ENCODE results near the gene PPARG. TPM values are rescaled to one million over a fixed set of nuclear protein-coding genes. Genes with fewer than 3 reads are reported as not detected.

Gene PPARG
- total and polyA plus RNA-seq, 2 of the 13 experiments (the other 11 are each of a cell fraction or from before 2014, with no cell fraction given): 13.9 to 58.3 TPM

DNA sequence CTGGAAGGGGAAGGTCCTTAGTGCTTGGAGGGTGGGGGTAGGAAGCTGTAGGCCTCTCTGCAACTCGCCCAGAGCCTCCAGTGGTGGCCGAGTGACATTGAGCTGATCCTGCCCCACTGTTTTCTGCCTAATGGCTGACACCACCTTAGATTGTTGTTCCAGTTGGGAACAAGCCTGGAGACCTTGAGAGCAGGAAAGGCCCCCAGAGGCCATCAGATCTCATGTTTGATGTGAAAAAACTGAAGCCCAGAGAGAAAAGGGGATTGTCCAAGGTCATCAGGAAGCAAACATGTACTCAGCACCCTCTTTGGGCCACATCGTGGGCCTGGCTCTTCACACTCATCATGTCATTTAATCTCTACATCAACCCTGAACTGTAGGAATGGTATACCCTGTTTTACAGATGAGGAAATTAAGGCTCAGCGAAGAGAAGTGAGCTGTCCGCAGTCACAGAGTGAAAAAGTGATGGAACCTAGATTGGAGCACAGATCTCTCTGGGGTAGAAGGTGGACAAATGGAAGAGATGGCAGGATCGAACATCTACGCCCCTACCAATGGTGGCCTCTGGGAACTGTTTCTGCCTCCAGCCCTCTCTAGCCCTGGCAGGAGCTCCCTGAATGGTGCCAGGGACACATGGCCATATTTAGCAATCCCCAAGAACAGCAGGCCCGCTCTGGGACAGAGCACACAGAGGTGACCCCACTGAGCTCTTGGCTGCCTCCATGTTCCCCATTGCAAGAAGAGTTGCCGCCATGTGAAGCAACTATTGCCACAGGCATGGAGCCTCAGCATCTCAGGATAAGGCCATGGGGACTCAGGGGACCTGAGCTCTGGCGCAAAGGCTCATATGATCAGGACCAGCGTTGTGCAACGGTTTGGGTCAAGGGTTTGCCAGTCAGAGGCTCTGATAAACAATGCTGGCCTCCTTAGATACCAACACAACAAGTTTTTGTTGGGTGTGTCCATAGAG, 163.8 kb downstream of the PPARG start (continued):
- TF ChIP-seq, protein P1, sequence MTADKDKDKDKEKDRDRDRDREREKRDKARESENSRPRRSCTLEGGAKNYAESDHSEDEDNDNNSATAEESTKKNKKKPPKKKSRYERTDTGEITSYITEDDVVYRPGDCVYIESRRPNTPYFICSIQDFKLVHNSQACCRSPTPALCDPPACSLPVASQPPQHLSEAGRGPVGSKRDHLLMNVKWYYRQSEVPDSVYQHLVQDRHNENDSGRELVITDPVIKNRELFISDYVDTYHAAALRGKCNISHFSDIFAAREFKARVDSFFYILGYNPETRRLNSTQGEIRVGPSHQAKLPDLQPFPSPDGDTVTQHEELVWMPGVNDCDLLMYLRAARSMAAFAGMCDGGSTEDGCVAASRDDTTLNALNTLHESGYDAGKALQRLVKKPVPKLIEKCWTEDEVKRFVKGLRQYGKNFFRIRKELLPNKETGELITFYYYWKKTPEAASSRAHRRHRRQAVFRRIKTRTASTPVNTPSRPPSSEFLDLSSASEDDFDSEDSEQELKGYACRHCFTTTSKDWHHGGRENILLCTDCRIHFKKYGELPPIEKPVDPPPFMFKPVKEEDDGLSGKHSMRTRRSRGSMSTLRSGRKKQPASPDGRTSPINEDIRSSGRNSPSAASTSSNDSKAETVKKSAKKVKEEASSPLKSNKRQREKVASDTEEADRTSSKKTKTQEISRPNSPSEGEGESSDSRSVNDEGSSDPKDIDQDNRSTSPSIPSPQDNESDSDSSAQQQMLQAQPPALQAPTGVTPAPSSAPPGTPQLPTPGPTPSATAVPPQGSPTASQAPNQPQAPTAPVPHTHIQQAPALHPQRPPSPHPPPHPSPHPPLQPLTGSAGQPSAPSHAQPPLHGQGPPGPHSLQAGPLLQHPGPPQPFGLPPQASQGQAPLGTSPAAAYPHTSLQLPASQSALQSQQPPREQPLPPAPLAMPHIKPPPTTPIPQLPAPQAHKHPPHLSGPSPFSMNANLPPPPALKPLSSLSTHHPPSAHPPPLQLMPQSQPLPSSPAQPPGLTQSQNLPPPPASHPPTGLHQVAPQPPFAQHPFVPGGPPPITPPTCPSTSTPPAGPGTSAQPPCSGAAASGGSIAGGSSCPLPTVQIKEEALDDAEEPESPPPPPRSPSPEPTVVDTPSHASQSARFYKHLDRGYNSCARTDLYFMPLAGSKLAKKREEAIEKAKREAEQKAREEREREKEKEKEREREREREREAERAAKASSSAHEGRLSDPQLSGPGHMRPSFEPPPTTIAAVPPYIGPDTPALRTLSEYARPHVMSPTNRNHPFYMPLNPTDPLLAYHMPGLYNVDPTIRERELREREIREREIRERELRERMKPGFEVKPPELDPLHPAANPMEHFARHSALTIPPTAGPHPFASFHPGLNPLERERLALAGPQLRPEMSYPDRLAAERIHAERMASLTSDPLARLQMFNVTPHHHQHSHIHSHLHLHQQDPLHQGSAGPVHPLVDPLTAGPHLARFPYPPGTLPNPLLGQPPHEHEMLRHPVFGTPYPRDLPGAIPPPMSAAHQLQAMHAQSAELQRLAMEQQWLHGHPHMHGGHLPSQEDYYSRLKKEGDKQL (CRISPR knock-in tag; IDR thresholded peaks at IDR 0.05; ENCODE audit: low read depth): 0 out of 2 replicates have a peak, but pooled peaks have one; percentile 23
- TF ChIP-seq ARID2 (CRISPR knock-in tag; IDR thresholded peaks at IDR 0.05; ENCODE audit: borderline replicate concordance) (no peak), HMG20A (CRISPR knock-in tag; IDR thresholded peaks at IDR 0.05; ENCODE audit: borderline replicate concordance) (peak; percentile 53; the same call in 1 of the 2 replicates), ZBTB3 (CRISPR knock-in tag; IDR thresholded peaks at IDR 0.05; ENCODE audit: borderline replicate concordance, low read depth) (peak; percentile 32; the same call in 1 of the 2 replicates), TBL1XR1 (IDR thresholded peaks at IDR 0.05; ENCODE audit: borderline replicate concordance, low read length, partially characterized antibody) (no peak), MXI1 (IDR thresholded peaks at IDR 0.05; ENCODE audit: borderline replicate concordance, low read depth, low read length) (no peak), ZNF780A (CRISPR knock-in tag; IDR thresholded peaks at IDR 0.05) (no peak), ZNF337 (CRISPR knock-in tag; IDR thresholded peaks at IDR 0.05; ENCODE audit: borderline replicate concordance, low read depth) (0 out of 2 replicates have a peak, but pooled peaks have one; percentile 65), ZBTB20 (CRISPR knock-in tag; IDR thresholded peaks at IDR 0.05; ENCODE audit: borderline replicate concordance, low read depth) (peak; percentile 70; the same call in 1 of the 2 replicates), NONO (IDR thresholded peaks at IDR 0.05) (no peak), NONO (CRISPR knock-in tag; conservative IDR thresholded peaks at IDR 0.05) (0 out of 2 replicates have a peak, but pooled peaks have one; percentile 34), CC2D1A (CRISPR knock-in tag; IDR thresholded peaks at IDR 0.05) (no peak), ZNF121 (CRISPR knock-in tag; IDR thresholded peaks at IDR 0.05) (no peak), FIP1L1 (IDR thresholded peaks at IDR 0.05; ENCODE audit: borderline replicate concordance, insufficient read depth, low read depth, low read length) (no peak), ZNF12 (CRISPR knock-in tag; IDR thresholded peaks at IDR 0.05) (peak; percentile 55; the same call in 1 of the 2 replicates), ADNP (CRISPR knock-in tag; IDR thresholded peaks at IDR 0.05) (no peak)
- TF ChIP-seq, protein P2, sequence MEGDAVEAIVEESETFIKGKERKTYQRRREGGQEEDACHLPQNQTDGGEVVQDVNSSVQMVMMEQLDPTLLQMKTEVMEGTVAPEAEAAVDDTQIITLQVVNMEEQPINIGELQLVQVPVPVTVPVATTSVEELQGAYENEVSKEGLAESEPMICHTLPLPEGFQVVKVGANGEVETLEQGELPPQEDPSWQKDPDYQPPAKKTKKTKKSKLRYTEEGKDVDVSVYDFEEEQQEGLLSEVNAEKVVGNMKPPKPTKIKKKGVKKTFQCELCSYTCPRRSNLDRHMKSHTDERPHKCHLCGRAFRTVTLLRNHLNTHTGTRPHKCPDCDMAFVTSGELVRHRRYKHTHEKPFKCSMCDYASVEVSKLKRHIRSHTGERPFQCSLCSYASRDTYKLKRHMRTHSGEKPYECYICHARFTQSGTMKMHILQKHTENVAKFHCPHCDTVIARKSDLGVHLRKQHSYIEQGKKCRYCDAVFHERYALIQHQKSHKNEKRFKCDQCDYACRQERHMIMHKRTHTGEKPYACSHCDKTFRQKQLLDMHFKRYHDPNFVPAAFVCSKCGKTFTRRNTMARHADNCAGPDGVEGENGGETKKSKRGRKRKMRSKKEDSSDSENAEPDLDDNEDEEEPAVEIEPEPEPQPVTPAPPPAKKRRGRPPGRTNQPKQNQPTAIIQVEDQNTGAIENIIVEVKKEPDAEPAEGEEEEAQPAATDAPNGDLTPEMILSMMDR (CRISPR knock-in tag; IDR thresholded peaks at IDR 0.05): peak; percentile 54
- TF ChIP-seq, protein P3, sequence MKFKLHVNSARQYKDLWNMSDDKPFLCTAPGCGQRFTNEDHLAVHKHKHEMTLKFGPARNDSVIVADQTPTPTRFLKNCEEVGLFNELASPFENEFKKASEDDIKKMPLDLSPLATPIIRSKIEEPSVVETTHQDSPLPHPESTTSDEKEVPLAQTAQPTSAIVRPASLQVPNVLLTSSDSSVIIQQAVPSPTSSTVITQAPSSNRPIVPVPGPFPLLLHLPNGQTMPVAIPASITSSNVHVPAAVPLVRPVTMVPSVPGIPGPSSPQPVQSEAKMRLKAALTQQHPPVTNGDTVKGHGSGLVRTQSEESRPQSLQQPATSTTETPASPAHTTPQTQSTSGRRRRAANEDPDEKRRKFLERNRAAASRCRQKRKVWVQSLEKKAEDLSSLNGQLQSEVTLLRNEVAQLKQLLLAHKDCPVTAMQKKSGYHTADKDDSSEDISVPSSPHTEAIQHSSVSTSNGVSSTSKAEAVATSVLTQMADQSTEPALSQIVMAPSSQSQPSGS (CRISPR knock-in tag; IDR thresholded peaks at IDR 0.05): peak; percentile 66; the same call in 1 of the 2 replicates
- TF ChIP-seq, protein P4, sequence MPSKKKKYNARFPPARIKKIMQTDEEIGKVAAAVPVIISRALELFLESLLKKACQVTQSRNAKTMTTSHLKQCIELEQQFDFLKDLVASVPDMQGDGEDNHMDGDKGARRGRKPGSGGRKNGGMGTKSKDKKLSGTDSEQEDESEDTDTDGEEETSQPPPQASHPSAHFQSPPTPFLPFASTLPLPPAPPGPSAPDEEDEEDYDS (CRISPR knock-in tag; IDR thresholded peaks at IDR 0.05): peak; percentile 58; the same call in 1 of the 2 replicates

Data from HepG2 (cell line).